ENCODE results near the gene TLK1. TPM values are rescaled to one million over a fixed set of nuclear protein-coding genes. Genes with fewer than 3 reads are reported as not detected.

Gene TLK1
- total RNA-seq, 6 experiments from 2014 or later = 18.4 to 40.2 (median 29.0) TPM

DNA sequence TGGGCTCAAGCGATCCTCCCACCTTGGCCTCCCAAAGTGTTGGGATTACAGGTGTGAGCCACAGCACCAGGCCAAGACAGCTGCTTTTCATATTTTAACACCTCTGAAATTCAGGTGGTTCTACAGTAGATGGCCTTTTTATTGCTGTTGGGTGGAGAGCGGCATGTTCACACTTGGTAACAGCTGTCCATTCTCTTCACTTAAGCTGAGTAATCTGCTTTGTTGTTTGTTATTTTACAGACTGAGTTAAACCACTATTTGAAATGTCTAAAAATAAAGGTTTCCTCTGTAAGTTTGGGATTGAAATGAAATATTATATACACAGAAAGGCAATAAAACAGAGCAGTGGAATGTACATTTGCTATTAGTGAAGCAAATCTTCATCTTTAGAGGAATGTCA, 44.9 kb upstream of the TLK1 start:
- 95% methylated on average over 2 of the region's 2 CpGs for WGBS (ENCODE audit: insufficient coverage, low coverage, low lambda C conversion rate, missing lambda C conversion rate)
- Histone ChIP-seq H3K4me1 (no peaks in the 10 kb centered on the region), H3K27me3 (no peaks in the 10 kb centered on the region), H3K36me3 (no peaks in the 10 kb centered on the region), H3K4me3 (no peak overlapping the region), H3K9me3 (no peaks in the 10 kb centered on the region), H3K27ac (no peak overlapping the region)
- intact Hi-C loops (cut with DNase I) = no loop called here
- ATAC-seq = no peak
- TF ChIP-seq POLR2A (IDR thresholded peaks at IDR 0.05) = no peak
- TF ChIP-seq, protein P1, sequence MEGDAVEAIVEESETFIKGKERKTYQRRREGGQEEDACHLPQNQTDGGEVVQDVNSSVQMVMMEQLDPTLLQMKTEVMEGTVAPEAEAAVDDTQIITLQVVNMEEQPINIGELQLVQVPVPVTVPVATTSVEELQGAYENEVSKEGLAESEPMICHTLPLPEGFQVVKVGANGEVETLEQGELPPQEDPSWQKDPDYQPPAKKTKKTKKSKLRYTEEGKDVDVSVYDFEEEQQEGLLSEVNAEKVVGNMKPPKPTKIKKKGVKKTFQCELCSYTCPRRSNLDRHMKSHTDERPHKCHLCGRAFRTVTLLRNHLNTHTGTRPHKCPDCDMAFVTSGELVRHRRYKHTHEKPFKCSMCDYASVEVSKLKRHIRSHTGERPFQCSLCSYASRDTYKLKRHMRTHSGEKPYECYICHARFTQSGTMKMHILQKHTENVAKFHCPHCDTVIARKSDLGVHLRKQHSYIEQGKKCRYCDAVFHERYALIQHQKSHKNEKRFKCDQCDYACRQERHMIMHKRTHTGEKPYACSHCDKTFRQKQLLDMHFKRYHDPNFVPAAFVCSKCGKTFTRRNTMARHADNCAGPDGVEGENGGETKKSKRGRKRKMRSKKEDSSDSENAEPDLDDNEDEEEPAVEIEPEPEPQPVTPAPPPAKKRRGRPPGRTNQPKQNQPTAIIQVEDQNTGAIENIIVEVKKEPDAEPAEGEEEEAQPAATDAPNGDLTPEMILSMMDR (IDR thresholded peaks at IDR 0.05) = no peak
- DNase-seq = no peak

- TF ChIP-seq, protein P1 (IDR thresholded peaks at IDR 0.05) = no peak
- TF ChIP-seq POLR2A (IDR thresholded peaks at IDR 0.05) = no peak
- Histone ChIP-seq H3K4me3 (no peak overlapping the region), H3K27ac (no peak overlapping the region), H3K4me1 (no peaks in the 10 kb centered on the region), H3K27me3 (no peaks in the 10 kb centered on the region), H3K9me3 (no peaks in the 10 kb centered on the region), H3K36me3 (no peaks in the 10 kb centered on the region)
- WGBS (ENCODE audit: insufficient coverage, low coverage, low lambda C conversion rate, missing lambda C conversion rate) = 82% methylated on average over 4 of the region's 4 CpGs
- ATAC-seq (no peak), DNase-seq (no peak)
- intact Hi-C loops (cut with DNase I) = no loop called here
Measured at GRCh38 chr2:171201767-171202166, 41.1 kb upstream of the TLK1 start.

GRCh38 chr2:171201271-171201670, 40.6 kb upstream of the TLK1 start:
- Histone ChIP-seq H3K36me3 (no peaks in the 10 kb centered on the region), H3K4me1 (no peaks in the 10 kb centered on the region), H3K27me3 (no peaks in the 10 kb centered on the region), H3K9me3 (no peaks in the 10 kb centered on the region), H3K4me3 (no peak overlapping the region), H3K27ac (no peak overlapping the region)
- ATAC-seq = no peak
- no peak for DNase-seq
- TF ChIP-seq POLR2A (IDR thresholded peaks at IDR 0.05) = no peak
- TF ChIP-seq, protein P1 (IDR thresholded peaks at IDR 0.05) = no peak
- intact Hi-C loops (cut with DNase I) = no loop called here
- WGBS (ENCODE audit: insufficient coverage, low coverage, low lambda C conversion rate, missing lambda C conversion rate) = 86% methylated on average over 1 of the region's 1 CpG

DNA sequence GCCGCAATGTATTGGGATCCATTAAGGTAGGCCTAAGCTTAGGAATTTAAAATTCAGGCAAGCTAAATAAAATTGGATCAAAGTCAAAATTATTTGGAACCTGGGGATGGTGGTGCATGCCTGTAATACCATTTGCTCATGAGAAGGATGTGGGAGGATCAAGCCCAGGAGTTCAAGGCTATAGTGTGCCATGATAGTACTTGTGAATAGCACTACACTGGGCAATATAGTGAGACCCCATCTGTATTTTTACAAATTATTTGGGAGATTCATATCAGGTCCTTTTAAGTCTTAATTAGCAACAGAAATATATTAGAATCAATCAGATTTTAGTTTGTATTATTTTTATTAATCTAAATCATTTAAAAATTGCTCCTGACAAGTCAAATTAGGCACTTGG, 39.8 kb upstream of the TLK1 start:
- WGBS (ENCODE audit: insufficient coverage, low coverage, low lambda C conversion rate, missing lambda C conversion rate) = 100% methylated on average over 1 of the region's 1 CpG
- intact Hi-C loops (cut with DNase I) = no loop called here

More for the DNA sequence above, 39.8 kb upstream of the TLK1 start:
- Histone ChIP-seq H3K36me3 (no peaks in the 10 kb centered on the region), H3K9me3 (no peaks in the 10 kb centered on the region), H3K4me3 (no peak overlapping the region), H3K27ac (no peak overlapping the region), H3K27me3 (no peaks in the 10 kb centered on the region), H3K4me1 (no peaks in the 10 kb centered on the region)
- TF ChIP-seq POLR2A (IDR thresholded peaks at IDR 0.05) = no peak
- TF ChIP-seq, protein P1 (IDR thresholded peaks at IDR 0.05) = no peak
- ATAC-seq = no peak
- DNase-seq = no peak

Data from right lobe of liver (tissue), 6 donors.